22Rv1 (cell line): ENCODE measurements around the gene RPL6.
"Not testable (repeated sequence)": the region's sequence is repeated elsewhere in the genome, so short reads cannot be mapped to it uniquely, and the experiment has no call there.

Source experiments
- H3K27ac ChIP-seq: fragments of 450-650 bp; 2 replicates; pipeline ENCODE4 v1.5.1; 2017
- ZFX ChIP-seq: fragments of 450-650 bp; IDR thresholded peaks from 2 replicates; pipeline ENCODE4 v1.6.1; 2017; ENCODE audit warnings: antibody characterized with exemption, borderline replicate concordance
- TF ChIP-seq, protein P1 (sequence below): fragments of 450-650 bp; IDR thresholded peaks from 2 replicates; pipeline ENCODE4 v1.5.1; 2017; ENCODE audit warnings: mild to moderate bottlenecking

Gene RPL6

DNA sequence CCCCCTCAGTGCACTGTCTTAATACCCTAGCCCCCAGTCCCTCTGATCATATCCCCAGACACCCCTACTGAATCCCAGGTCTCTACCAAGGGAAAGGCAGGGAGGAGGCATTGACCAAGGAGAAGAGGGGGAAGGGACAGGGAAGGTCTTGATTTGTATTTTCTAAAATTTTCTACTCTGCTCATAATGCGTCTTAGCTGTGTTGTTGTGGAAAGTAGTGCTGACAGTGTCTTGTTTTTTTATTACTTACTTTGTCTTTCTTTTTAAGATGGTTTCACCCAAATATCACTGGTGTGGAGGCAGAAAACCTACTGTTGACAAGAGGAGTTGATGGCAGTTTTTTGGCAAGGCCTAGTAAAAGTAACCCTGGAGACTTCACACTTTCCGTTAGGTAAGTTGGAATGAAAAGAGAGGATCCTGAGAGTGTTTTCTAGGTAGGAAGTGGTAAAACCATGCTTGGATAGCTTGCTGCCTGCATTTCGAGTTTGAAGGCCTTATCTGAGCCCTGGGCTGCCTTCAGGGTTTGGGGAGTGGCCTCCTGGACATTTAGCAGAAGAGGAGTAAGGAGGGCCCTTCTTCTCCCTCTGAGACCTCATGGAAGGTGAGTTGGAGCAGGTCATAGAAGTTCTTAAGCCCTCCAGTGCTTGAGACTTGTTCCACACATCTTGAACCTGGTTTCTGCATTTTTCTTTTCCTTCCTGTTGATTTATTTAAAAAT is 36.8 kb upstream of the RPL6 start:
- TF ChIP-seq, protein P1, sequence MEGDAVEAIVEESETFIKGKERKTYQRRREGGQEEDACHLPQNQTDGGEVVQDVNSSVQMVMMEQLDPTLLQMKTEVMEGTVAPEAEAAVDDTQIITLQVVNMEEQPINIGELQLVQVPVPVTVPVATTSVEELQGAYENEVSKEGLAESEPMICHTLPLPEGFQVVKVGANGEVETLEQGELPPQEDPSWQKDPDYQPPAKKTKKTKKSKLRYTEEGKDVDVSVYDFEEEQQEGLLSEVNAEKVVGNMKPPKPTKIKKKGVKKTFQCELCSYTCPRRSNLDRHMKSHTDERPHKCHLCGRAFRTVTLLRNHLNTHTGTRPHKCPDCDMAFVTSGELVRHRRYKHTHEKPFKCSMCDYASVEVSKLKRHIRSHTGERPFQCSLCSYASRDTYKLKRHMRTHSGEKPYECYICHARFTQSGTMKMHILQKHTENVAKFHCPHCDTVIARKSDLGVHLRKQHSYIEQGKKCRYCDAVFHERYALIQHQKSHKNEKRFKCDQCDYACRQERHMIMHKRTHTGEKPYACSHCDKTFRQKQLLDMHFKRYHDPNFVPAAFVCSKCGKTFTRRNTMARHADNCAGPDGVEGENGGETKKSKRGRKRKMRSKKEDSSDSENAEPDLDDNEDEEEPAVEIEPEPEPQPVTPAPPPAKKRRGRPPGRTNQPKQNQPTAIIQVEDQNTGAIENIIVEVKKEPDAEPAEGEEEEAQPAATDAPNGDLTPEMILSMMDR: no peak
- TF ChIP-seq ZFX: no peak
- H3K27ac ChIP-seq: no peak overlapping the region

DNA sequence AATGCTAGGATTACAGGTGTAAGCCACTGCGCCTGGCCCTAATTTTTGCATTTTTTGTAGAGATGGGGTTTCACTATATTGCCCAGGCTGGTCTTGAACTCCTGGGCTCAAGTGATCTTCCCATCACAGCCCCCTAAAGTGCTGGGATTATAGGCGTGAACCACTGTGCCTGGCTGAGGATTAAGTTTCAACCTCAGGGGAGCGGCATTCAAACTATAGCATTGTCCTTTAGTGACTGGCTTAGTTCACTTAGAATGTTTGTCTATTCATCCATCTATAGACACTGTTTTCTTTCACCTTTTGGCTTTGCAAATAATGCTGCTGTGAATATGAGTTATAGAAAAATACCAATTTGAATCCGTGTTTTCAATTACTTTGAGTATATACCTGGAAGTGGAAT is 34.5 kb upstream of the RPL6 start:
- TF ChIP-seq, protein P1: no peak
- no peak for TF ChIP-seq ZFX
- no peak overlapping the region for H3K27ac ChIP-seq

DNA sequence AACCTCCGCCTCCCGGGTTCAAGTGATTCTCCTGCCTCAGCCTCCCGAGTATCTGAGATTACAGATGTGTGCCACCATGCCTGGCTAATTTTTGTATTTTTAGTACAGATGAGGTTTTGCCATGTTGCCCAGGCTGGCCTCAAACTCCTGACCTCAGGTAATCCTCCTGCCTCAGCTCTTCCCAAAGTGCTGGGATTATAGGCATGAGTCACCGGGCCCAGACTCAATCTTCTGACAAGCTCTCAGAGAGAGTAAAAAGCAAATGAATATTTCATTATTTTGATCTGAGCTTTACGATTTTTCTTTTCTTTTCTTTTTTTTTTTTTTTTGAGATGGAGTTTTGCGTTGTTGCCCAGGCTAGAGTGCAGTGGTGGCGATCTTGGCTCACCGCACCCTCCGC is 31.2 kb upstream of the RPL6 start:
- not testable (repeated sequence) for H3K27ac ChIP-seq

GRCh38 chr12:112439769-112440168 is 30.4 kb upstream of the RPL6 start:
- H3K27ac ChIP-seq: no peak overlapping the region
- no peak for TF ChIP-seq ZFX
- TF ChIP-seq, protein P1: no peak

GRCh38 chr12:112438645-112439044 is 29.2 kb upstream of the RPL6 start:
- H3K27ac ChIP-seq: not testable (repeated sequence)

GRCh38 chr12:112433551-112433950 is 24.1 kb upstream of the RPL6 start:
- no peak for TF ChIP-seq ZFX
- TF ChIP-seq, protein P1: no peak
- no peak overlapping the region for H3K27ac ChIP-seq

- no peak for TF ChIP-seq ZFX
- TF ChIP-seq, protein P1: no peak
- H3K27ac ChIP-seq: no peak overlapping the region
These were observed 22.6 kb upstream of the RPL6 start for GRCh38 chr12:112431965-112432364.

DNA sequence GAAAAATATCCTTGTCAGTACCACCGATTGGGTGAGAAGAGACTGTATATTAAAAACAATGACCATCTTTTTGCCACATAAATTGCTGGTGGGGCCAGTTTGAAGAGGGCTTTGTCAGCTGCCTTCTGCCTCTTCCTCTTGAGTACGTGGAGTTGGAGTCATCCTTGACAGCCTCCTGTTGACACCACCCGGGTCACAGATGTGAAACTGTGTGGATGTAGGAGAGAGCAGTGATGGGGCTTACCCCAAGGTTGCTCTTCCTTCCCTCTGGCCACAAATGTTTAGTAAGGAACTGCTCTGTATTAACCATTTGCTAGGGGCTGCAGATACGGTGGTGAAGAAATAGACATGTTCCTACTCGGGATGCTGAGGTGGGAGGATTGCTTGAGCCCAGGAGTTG is 21.5 kb upstream of the RPL6 start:
- no peak for TF ChIP-seq ZFX
- TF ChIP-seq, protein P1: no peak
- no peak overlapping the region for H3K27ac ChIP-seq
